Measurements from ENCODE around the gene PHC2. TPM values are rescaled to one million over a fixed set of nuclear protein-coding genes. Genes with fewer than 3 reads are reported as not detected.

PHC2 gene
- polyA plus RNA-seq, 1 donor from 2014 or later: 171 TPM

DNA sequence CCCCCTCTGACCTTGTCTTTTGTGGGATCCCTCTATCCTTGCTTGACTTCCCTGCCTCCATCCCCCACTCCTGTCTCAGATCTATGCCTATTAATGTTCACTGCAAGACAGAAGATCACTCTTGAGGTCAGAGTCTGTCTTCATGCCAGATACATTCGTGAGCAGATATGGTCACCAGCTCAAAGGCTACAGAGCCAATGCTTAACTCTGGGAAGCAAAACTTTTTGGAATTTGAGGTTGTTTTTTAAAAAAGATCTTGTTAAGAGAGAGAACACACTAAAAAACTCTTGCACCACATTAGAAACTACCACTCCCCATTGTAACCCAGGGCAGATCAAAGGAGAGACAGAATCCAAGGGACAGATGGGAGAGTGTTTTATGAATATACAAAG is 92.9 kb downstream of the PHC2 start:
- Histone ChIP-seq H3K4me2 (ENCODE audit: low read length) (peak overlapping the region; percentile 23), H3K36me3 (ENCODE audit: insufficient read depth, low read length) (peaks cover 3% of the 10 kb centered on the region), H4K20me1 (ENCODE audit: insufficient read depth) (peaks cover 48% of the 10 kb centered on the region), H2AFZ (ENCODE audit: low read depth, low read length) (no peak overlapping the region), H3K27me3 (ENCODE audit: insufficient read depth, low read depth, low read length) (no peaks in the 10 kb centered on the region), H3K9ac (ENCODE audit: low read length) (peak overlapping the region; percentile 29), H3F3A (ENCODE audit: insufficient read depth, low read length, poor library complexity, severe bottlenecking) (no peaks in the 10 kb centered on the region), H3K79me2 (replicated peaks; ENCODE audit: insufficient read depth, low read length) (peaks cover 95% of the 10 kb centered on the region), H3K9me2 (ENCODE audit: insufficient read depth, low read length) (no peaks in the 10 kb centered on the region), H3K4me3 (ENCODE audit: low read length) (peak overlapping the region; percentile 44), H3K9me3 (ENCODE audit: low read length) (no peaks in the 10 kb centered on the region), H3K27ac (ENCODE audit: low read length) (peak overlapping the region; percentile 51)
- no peak for TF ChIP-seq RAD21 (conservative IDR thresholded peaks at IDR 0.05)
- TF ChIP-seq TAF1 (IDR thresholded peaks at IDR 0.05; ENCODE audit: low read depth): no peak
- no peak for TF ChIP-seq MXI1 (conservative IDR thresholded peaks at IDR 0.05; ENCODE audit: poor library complexity, severe bottlenecking)
- no peak for TF ChIP-seq POLR2AphosphoS5 (IDR thresholded peaks at IDR 0.05)
- no peak for TF ChIP-seq EP300 (conservative IDR thresholded peaks at IDR 0.05; ENCODE audit: poor library complexity, severe bottlenecking)
- no peak for TF ChIP-seq EZH2 (IDR thresholded peaks at IDR 0.05; ENCODE audit: borderline replicate concordance, insufficient read depth, low read length, poor library complexity, severe bottlenecking)
- TF ChIP-seq, protein P1, sequence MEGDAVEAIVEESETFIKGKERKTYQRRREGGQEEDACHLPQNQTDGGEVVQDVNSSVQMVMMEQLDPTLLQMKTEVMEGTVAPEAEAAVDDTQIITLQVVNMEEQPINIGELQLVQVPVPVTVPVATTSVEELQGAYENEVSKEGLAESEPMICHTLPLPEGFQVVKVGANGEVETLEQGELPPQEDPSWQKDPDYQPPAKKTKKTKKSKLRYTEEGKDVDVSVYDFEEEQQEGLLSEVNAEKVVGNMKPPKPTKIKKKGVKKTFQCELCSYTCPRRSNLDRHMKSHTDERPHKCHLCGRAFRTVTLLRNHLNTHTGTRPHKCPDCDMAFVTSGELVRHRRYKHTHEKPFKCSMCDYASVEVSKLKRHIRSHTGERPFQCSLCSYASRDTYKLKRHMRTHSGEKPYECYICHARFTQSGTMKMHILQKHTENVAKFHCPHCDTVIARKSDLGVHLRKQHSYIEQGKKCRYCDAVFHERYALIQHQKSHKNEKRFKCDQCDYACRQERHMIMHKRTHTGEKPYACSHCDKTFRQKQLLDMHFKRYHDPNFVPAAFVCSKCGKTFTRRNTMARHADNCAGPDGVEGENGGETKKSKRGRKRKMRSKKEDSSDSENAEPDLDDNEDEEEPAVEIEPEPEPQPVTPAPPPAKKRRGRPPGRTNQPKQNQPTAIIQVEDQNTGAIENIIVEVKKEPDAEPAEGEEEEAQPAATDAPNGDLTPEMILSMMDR (IDR thresholded peaks at IDR 0.05; ENCODE audit: poor library complexity, severe bottlenecking): no peak
- TF ChIP-seq, protein P2, sequence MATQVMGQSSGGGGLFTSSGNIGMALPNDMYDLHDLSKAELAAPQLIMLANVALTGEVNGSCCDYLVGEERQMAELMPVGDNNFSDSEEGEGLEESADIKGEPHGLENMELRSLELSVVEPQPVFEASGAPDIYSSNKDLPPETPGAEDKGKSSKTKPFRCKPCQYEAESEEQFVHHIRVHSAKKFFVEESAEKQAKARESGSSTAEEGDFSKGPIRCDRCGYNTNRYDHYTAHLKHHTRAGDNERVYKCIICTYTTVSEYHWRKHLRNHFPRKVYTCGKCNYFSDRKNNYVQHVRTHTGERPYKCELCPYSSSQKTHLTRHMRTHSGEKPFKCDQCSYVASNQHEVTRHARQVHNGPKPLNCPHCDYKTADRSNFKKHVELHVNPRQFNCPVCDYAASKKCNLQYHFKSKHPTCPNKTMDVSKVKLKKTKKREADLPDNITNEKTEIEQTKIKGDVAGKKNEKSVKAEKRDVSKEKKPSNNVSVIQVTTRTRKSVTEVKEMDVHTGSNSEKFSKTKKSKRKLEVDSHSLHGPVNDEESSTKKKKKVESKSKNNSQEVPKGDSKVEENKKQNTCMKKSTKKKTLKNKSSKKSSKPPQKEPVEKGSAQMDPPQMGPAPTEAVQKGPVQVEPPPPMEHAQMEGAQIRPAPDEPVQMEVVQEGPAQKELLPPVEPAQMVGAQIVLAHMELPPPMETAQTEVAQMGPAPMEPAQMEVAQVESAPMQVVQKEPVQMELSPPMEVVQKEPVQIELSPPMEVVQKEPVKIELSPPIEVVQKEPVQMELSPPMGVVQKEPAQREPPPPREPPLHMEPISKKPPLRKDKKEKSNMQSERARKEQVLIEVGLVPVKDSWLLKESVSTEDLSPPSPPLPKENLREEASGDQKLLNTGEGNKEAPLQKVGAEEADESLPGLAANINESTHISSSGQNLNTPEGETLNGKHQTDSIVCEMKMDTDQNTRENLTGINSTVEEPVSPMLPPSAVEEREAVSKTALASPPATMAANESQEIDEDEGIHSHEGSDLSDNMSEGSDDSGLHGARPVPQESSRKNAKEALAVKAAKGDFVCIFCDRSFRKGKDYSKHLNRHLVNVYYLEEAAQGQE (IDR thresholded peaks at IDR 0.05; ENCODE audit: borderline replicate concordance): no peak
- TF ChIP-seq SMC3 (conservative IDR thresholded peaks at IDR 0.05; ENCODE audit: poor library complexity): no peak

DNA sequence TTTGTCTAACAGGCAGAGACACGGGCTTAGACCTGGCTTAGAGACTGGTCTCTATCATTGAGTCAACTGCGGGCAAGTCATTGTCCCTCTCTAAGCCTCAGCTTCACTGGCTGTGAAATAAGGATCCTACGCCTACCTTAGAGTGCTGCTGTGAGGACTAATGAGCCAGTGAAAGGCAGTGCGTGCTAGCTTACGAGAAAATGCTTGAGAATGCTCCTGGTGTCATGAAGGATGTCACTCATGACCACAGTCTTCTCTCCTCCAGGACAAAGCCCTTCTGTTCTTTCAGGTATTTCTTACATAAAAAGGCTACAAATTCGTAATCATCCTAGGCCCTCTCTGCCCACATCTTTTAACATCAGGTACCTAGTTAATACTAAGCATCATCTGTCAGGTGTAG is 93.5 kb downstream of the PHC2 start:
- Histone ChIP-seq H3K9me2 (ENCODE audit: insufficient read depth, low read length) (no peaks in the 10 kb centered on the region), H3F3A (ENCODE audit: insufficient read depth, low read length, poor library complexity, severe bottlenecking) (no peaks in the 10 kb centered on the region), H2AFZ (ENCODE audit: low read depth, low read length) (no peak overlapping the region), H3K4me2 (ENCODE audit: low read length) (no peak overlapping the region), H3K27ac (ENCODE audit: low read length) (peak overlapping the region; percentile 51), H3K36me3 (ENCODE audit: insufficient read depth, low read length) (peaks cover 9% of the 10 kb centered on the region), H3K4me3 (ENCODE audit: low read length) (no peak overlapping the region), H3K79me2 (replicated peaks; ENCODE audit: insufficient read depth, low read length) (peaks cover 95% of the 10 kb centered on the region), H3K9me3 (ENCODE audit: low read length) (no peaks in the 10 kb centered on the region), H4K20me1 (ENCODE audit: insufficient read depth) (peaks cover 48% of the 10 kb centered on the region), H3K27me3 (ENCODE audit: insufficient read depth, low read depth, low read length) (no peaks in the 10 kb centered on the region), H3K9ac (ENCODE audit: low read length) (peak overlapping the region; percentile 21)
- TF ChIP-seq, protein P2 (IDR thresholded peaks at IDR 0.05; ENCODE audit: borderline replicate concordance): no peak
- TF ChIP-seq, protein P1 (IDR thresholded peaks at IDR 0.05; ENCODE audit: poor library complexity, severe bottlenecking): no peak
- no peak for TF ChIP-seq EP300 (conservative IDR thresholded peaks at IDR 0.05; ENCODE audit: poor library complexity, severe bottlenecking)
- no peak for TF ChIP-seq POLR2AphosphoS5 (IDR thresholded peaks at IDR 0.05)
- TF ChIP-seq RAD21 (conservative IDR thresholded peaks at IDR 0.05): no peak
- TF ChIP-seq SMC3 (conservative IDR thresholded peaks at IDR 0.05; ENCODE audit: poor library complexity): no peak
- no peak for TF ChIP-seq MXI1 (conservative IDR thresholded peaks at IDR 0.05; ENCODE audit: poor library complexity, severe bottlenecking)
- TF ChIP-seq TAF1 (IDR thresholded peaks at IDR 0.05; ENCODE audit: low read depth): no peak
- no peak for TF ChIP-seq EZH2 (IDR thresholded peaks at IDR 0.05; ENCODE audit: borderline replicate concordance, insufficient read depth, low read length, poor library complexity, severe bottlenecking)

All from neural cell (in vitro differentiated cells).